Activated CD4-positive, CD25-positive, alpha-beta regulatory T cell (primary cell): Measurements from ENCODE around the gene ALCAM.

Experiments
- DNase-seq, 4 experiments: peaks; one replicate each; lab custom pipeline; 2025; lab: John Stamatoyannopoulos, UW

Gene ALCAM

GRCh38 chr3:105527949-105528348 is 161.2 kb downstream of the ALCAM start:
- DNase-seq, result no peak

- no peak for DNase-seq
These were observed 162.2 kb downstream of the ALCAM start for GRCh38 chr3:105528955-105529354.

GRCh38 chr3:105529456-105529855 is 162.7 kb downstream of the ALCAM start:
- no peak for DNase-seq

- no peak for DNase-seq
These were observed 165.5 kb downstream of the ALCAM start for GRCh38 chr3:105532251-105532650.

- DNase-seq, result no peak
These were observed 167.3 kb downstream of the ALCAM start for GRCh38 chr3:105533960-105534359.

- no peak for DNase-seq
These were observed 167.8 kb downstream of the ALCAM start for GRCh38 chr3:105534491-105534890.

- no peak for DNase-seq
These were observed 170.8 kb downstream of the ALCAM start for GRCh38 chr3:105537371-105538080.

- no peak for DNase-seq
These were observed 171.8 kb downstream of the ALCAM start for GRCh38 chr3:105538483-105538882.

GRCh38 chr3:105539897-105540296 is 173.2 kb downstream of the ALCAM start:
- DNase-seq, result no peak

- no peak for DNase-seq
These were observed 175.7 kb downstream of the ALCAM start for GRCh38 chr3:105542282-105543019.

- DNase-seq, result no peak
These were observed 178.3 kb downstream of the ALCAM start for GRCh38 chr3:105545051-105545450.

GRCh38 chr3:105553851-105554250 is 187.1 kb downstream of the ALCAM start:
- DNase-seq, result no peak

GRCh38 chr3:105555206-105555605 is 188.5 kb downstream of the ALCAM start:
- no peak for DNase-seq

GRCh38 chr3:105559856-105560255 is 193.1 kb downstream of the ALCAM start:
- no peak for DNase-seq

GRCh38 chr3:105561876-105562275 is 195.2 kb downstream of the ALCAM start:
- no peak for DNase-seq

- DNase-seq, result no peak
These were observed 198.0 kb downstream of the ALCAM start for GRCh38 chr3:105564546-105565288.

GRCh38 chr3:105571005-105571404 is 204.3 kb downstream of the ALCAM start:
- no peak for DNase-seq

GRCh38 chr3:105572501-105572900 is 205.8 kb downstream of the ALCAM start:
- no peak for DNase-seq

- no peak for DNase-seq
These were observed 212.7 kb downstream of the ALCAM start for GRCh38 chr3:105579439-105579838.

GRCh38 chr3:105580296-105580965 is 213.7 kb downstream of the ALCAM start:
- no peak for DNase-seq

GRCh38 chr3:105582015-105582414 is 215.3 kb downstream of the ALCAM start:
- no peak for DNase-seq
